GM06990 (cell line): ENCODE data around the gene HS3ST4.

Experiments
- DNase-seq: peaks from one replicate; pipeline ENCODE4 v3.0.0-alpha.2; 2011; ENCODE audit not compliant: insufficient read length; ENCODE audit errors: extremely low read depth
- H3K27me3 ChIP-seq: replicated peaks from 2 replicates; pipeline ENCODE4 v1.6.0; 2011; ENCODE audit warnings: low read length; ENCODE audit not compliant: control insufficient read depth, insufficient read depth
- H3K36me3 ChIP-seq: 2 replicates; pipeline ENCODE4 v1.5.1; 2011; ENCODE audit warnings: low read length; ENCODE audit not compliant: control insufficient read depth, insufficient read depth
- H3K4me3 ChIP-seq: replicated peaks from 2 replicates; pipeline ENCODE4 v1.5.1; 2011; ENCODE audit warnings: low read depth, mild to moderate bottlenecking, control low read depth, low read length
- CTCF ChIP-seq: IDR thresholded peaks from 2 replicates; pipeline ENCODE4 v1.5.1; 2011; ENCODE audit warnings: low read length, control low read depth, mild to moderate bottlenecking, inconsistent platforms; ENCODE audit not compliant: insufficient read depth, poor library complexity, severe bottlenecking

The HS3ST4 gene

DNA sequence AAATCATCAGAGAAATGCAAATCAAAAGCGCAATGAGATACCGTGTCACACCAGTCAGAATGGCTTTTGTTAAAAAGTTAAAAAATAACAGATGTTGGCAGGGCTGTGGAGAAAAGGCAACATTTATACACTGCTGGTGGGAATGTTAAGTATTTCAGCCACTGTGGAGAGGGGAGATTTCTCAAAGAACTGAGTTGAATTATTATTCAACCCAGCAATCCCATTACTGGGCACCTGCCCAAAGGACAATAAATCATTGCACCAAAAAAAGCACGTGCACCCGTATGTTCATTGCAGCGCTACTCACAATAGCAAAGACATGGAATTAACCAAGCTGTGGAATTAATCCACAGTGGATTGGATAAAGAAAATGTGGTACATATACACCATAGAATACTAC, 204.7 kb downstream of the HS3ST4 start:
- Histone ChIP-seq H3K4me3 (no peak overlapping the region), H3K36me3 (no peaks in the 10 kb centered on the region), H3K27me3 (no peaks in the 10 kb centered on the region)
- TF ChIP-seq CTCF, result no peak
- no peak for DNase-seq

- Histone ChIP-seq H3K4me3 (no peak overlapping the region), H3K27me3 (no peaks in the 10 kb centered on the region), H3K36me3 (no peaks in the 10 kb centered on the region)
- DNase-seq, result peak; percentile 14
- TF ChIP-seq CTCF, result no peak
Observed at GRCh38 chr16:25897702-25898101, 205.9 kb downstream of the HS3ST4 start.

DNA sequence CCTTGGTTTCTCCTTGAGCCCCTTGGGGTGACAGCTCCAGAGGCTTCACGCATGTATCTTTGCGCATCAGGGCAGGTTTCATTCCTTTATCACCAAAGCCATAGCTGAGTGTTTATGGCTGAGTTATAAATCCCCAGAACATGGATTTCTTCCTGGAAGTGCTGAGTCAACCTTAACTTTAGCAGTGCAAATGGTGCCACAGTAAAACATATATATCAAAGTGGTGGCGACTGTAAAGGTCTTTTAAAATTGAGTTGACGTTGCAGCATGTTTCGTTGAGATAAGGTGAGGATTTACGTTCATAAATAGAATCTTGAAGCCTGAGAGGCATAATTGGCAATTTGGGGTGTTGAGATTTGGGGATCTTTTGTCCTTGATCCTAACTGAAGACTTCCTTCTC, 214.1 kb downstream of the HS3ST4 start:
- no peak for TF ChIP-seq CTCF
- no peak for DNase-seq
- H3K4me3 ChIP-seq, result no peak overlapping the region
- H3K36me3 ChIP-seq, result no peaks in the 10 kb centered on the region
- H3K27me3 ChIP-seq, result no peaks in the 10 kb centered on the region

GRCh38 chr16:25910971-25911370, 219.2 kb downstream of the HS3ST4 start:
- TF ChIP-seq CTCF, result no peak
- no peak for DNase-seq

DNA sequence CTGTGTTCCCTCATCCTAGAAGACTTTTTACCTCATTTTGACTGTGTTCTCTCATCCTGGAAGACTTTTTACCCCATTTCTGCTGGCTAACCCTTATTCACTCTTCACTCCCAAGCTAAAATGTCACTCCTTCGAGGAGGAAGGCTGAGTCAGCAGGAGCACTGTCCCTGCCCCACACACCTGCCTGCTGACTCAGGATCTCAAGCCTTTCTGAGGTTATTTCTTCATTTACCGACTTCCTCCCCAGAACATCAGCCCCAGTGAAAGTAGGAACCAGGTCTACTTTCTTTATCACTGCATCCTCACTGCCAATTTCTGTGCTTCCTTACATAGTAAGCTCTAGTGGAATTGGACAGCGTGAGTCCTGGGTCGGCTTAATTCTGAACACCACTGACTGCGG, 220.6 kb downstream of the HS3ST4 start:
- H3K27me3 ChIP-seq, result no peaks in the 10 kb centered on the region
- TF ChIP-seq CTCF, result no peak

More at GRCh38 chr16:25910971-25911370, 219.2 kb downstream of the HS3ST4 start:
- Histone ChIP-seq H3K4me3 (no peak overlapping the region), H3K27me3 (no peaks in the 10 kb centered on the region), H3K36me3 (no peaks in the 10 kb centered on the region)

DNA sequence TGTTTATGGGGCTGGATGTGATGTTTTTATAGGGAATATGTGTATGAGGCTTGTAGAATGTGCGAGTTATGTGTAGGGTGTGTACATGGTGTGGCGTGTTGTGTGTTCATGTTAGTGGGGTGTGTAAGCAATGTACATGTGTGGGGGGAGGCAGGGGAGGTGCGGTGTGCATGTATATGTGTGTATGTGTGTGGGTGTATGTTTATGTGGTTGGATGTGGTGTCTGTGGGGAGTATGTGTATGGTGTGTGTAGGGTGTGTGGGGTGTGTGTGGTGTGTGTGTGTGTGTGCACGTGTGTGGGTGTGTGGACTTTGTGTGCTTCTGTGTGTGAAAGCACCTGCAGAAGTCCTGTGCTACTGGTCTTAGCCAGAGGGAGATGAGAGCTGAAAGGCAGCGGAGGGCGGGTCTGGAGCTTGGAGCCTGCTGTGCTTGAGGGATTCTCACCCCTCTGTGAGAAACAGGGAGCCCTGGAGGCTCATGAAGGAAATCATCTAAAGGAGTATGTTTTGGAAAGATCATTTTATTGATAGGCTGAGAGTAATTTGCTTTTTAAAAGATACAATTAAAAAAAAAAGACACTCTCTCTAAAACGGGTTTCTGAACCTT, 222.7 kb downstream of the HS3ST4 start:
- DNase-seq, result no peak
- no peak for TF ChIP-seq CTCF
- H3K4me3 ChIP-seq, result no peak overlapping the region
- no peaks in the 10 kb centered on the region for H3K36me3 ChIP-seq
- no peaks in the 10 kb centered on the region; the same call in 1 of the 2 replicates for H3K27me3 ChIP-seq

More for the DNA sequence above, 220.6 kb downstream of the HS3ST4 start:
- H3K36me3 ChIP-seq, result no peaks in the 10 kb centered on the region
- H3K4me3 ChIP-seq, result no peak overlapping the region
- no peak for DNase-seq
